ENCODE data around the gene GFRA1.
A peak's percentile ranks its signal among the peaks of the same experiment; 100 is the strongest.

The GFRA1 gene

GRCh38 chr10:116130006-116130405 lies 143.0 kb downstream of the GFRA1 start:
- TF ChIP-seq ZNF248 (tag by site-specific recombination; IDR thresholded peaks at IDR 0.05): peak; percentile 98
- no peak for TF ChIP-seq TCF7L2 (IDR thresholded peaks at IDR 0.05; ENCODE audit: borderline replicate concordance, low read depth, low read length)
- no peak overlapping the region for H3K4me3 ChIP-seq (ENCODE audit: low read depth, low read length)
- no peaks in the 10 kb centered on the region for H3K4me1 ChIP-seq (ENCODE audit: control insufficient read depth, insufficient read depth, low read length)
- ChIA-PET CTCF (interaction anchor here (1.0 to 2.2 kb wide), 2 partner anchors 9 to 423 kb away, joined by 3 to 11 read pairs; no protein-coding TSS in a partner anchor), POLR2A (no interaction called here)
- H3K27ac ChIP-seq (ENCODE audit: extremely low read depth, low read depth, low read length): no peak overlapping the region
- no peaks in the 10 kb centered on the region; the same call in 1 of the 2 replicates for H3K9me3 ChIP-seq (ENCODE audit: control insufficient read depth, insufficient read depth, low read depth, low read length)
- H3K36me3 ChIP-seq (ENCODE audit: control insufficient read depth in 2 of 2, insufficient read depth in 1 of 2, low read length in 2 of 2): no peaks in the 10 kb centered on the region

GRCh38 chr10:116126954-116127695 lies 145.9 kb downstream of the GFRA1 start:
- no peak overlapping the region for H3K4me3 ChIP-seq (ENCODE audit: low read depth, low read length)

GRCh38 chr10:116126239-116126638 lies 146.8 kb downstream of the GFRA1 start:
- Histone ChIP-seq H3K36me3 (ENCODE audit: control insufficient read depth in 2 of 2, insufficient read depth in 1 of 2, low read length in 2 of 2) (no peaks in the 10 kb centered on the region), H3K4me3 (ENCODE audit: low read depth, low read length) (no peak overlapping the region), H3K9me3 (ENCODE audit: control insufficient read depth, insufficient read depth, low read depth, low read length) (no peaks in the 10 kb centered on the region; the same call in 1 of the 2 replicates), H3K4me1 (ENCODE audit: control insufficient read depth, insufficient read depth, low read length) (no peaks in the 10 kb centered on the region), H3K27ac (ENCODE audit: extremely low read depth, low read depth, low read length) (no peak overlapping the region)
- POLR2A ChIA-PET: no interaction called here
- CTCF ChIA-PET: no interaction called here
- TF ChIP-seq ZNF658 (tag by site-specific recombination; IDR thresholded peaks at IDR 0.05): no peak
- TF ChIP-seq ZNF133 (tag by site-specific recombination; IDR thresholded peaks at IDR 0.05): no peak
- TF ChIP-seq ZNF114 (tag by site-specific recombination; IDR thresholded peaks at IDR 0.05): no peak
- no peak for TF ChIP-seq REST (tag by site-specific recombination; IDR thresholded peaks at IDR 0.05)
- TF ChIP-seq ZNF391 (tag by site-specific recombination; IDR thresholded peaks at IDR 0.05; ENCODE audit: borderline replicate concordance, low read depth): no peak
- no peak for TF ChIP-seq ZNF639 (tag by site-specific recombination; IDR thresholded peaks at IDR 0.05)
- no peak for TF ChIP-seq ZNF623 (tag by site-specific recombination; IDR thresholded peaks at IDR 0.05)
- no peak for TF ChIP-seq AEBP2 (tag by site-specific recombination; IDR thresholded peaks at IDR 0.05; ENCODE audit: borderline replicate concordance)
- no peak for TF ChIP-seq ZIC2 (tag by site-specific recombination; IDR thresholded peaks at IDR 0.05)
- no peak for TF ChIP-seq ZBTB20 (tag by site-specific recombination; IDR thresholded peaks at IDR 0.05)
- no peak for TF ChIP-seq ZXDB (tag by site-specific recombination; IDR thresholded peaks at IDR 0.05)
- no peak for TF ChIP-seq YY2 (tag by site-specific recombination; IDR thresholded peaks at IDR 0.05)
- TF ChIP-seq ZNF707 (tag by site-specific recombination; IDR thresholded peaks at IDR 0.05): no peak
- TF ChIP-seq ZNF549 (tag by site-specific recombination; IDR thresholded peaks at IDR 0.05): no peak
- no peak for TF ChIP-seq ZNF169 (tag by site-specific recombination; IDR thresholded peaks at IDR 0.05)

More at GRCh38 chr10:116126954-116127695, 145.9 kb downstream of the GFRA1 start:
- CTCF ChIA-PET: no interaction called here
- no peak overlapping the region for H3K27ac ChIP-seq (ENCODE audit: extremely low read depth, low read depth, low read length)
- no peaks in the 10 kb centered on the region; the same call in 1 of the 2 replicates for H3K9me3 ChIP-seq (ENCODE audit: control insufficient read depth, insufficient read depth, low read depth, low read length)
- POLR2A ChIA-PET: no interaction called here
- H3K4me1 ChIP-seq (ENCODE audit: control insufficient read depth, insufficient read depth, low read length): no peaks in the 10 kb centered on the region
- H3K36me3 ChIP-seq (ENCODE audit: control insufficient read depth in 2 of 2, insufficient read depth in 1 of 2, low read length in 2 of 2): no peaks in the 10 kb centered on the region
- TF ChIP-seq ZNF426 (tag by site-specific recombination; IDR thresholded peaks at IDR 0.05) (no peak), ZNF202 (tag by site-specific recombination; IDR thresholded peaks at IDR 0.05; ENCODE audit: borderline replicate concordance) (no peak), ZNF266 (tag by site-specific recombination; IDR thresholded peaks at IDR 0.05; ENCODE audit: low read depth) (no peak), ZNF311 (tag by site-specific recombination; IDR thresholded peaks at IDR 0.05; ENCODE audit: borderline replicate concordance) (no peak), ZNF747 (tag by site-specific recombination; IDR thresholded peaks at IDR 0.05) (no peak), ZNF621 (tag by site-specific recombination; IDR thresholded peaks at IDR 0.05) (no peak), WT1 (tag by site-specific recombination; IDR thresholded peaks at IDR 0.05) (no peak), ZNF513 (tag by site-specific recombination; IDR thresholded peaks at IDR 0.05) (no peak)

Measured in HEK293 (cell line).